ENCODE results near the gene RPP30. TPM values are rescaled to one million over a fixed set of nuclear protein-coding genes. Genes with fewer than 3 reads are reported as not detected.

Gene RPP30
- total RNA-seq, 1 donor, result 43.1 TPM

- Histone ChIP-seq H3K27me3 (ENCODE audit: insufficient read depth, low read length) (no peaks in the 10 kb centered on the region), H3K36me3 (ENCODE audit: insufficient read depth, low read length) (peaks cover 21% of the 10 kb centered on the region), H2AFZ (ENCODE audit: low read length) (no peak overlapping the region), H3K79me2 (ENCODE audit: insufficient read depth, low read length) (no peaks in the 10 kb centered on the region), H3K9me3 (ENCODE audit: low read depth, low read length) (no peaks in the 10 kb centered on the region), H3K27ac (ENCODE audit: low read depth, low read length) (no peak overlapping the region), H3K4me2 (ENCODE audit: insufficient read depth, low read length) (no peak overlapping the region), H4K20me1 (ENCODE audit: insufficient read depth, low read length) (no peaks in the 10 kb centered on the region), H3K4me1 (ENCODE audit: insufficient read depth, low read length) (peaks cover 11% of the 10 kb centered on the region), H3K4me3 (ENCODE audit: insufficient read depth, low read length) (no peak overlapping the region)
- TF ChIP-seq CTCF (IDR thresholded peaks at IDR 0.05; ENCODE audit: extremely low read depth, low read depth, low read length), result no peak
- no peak for DNase-seq (ENCODE audit: insufficient read length, low spot score, missing footprints)
Observed at GRCh38 chr10:90912854-90913479, 41.2 kb downstream of the RPP30 start.

- no peak overlapping the region for H2AFZ ChIP-seq (ENCODE audit: low read length)
- no peak for TF ChIP-seq CTCF (IDR thresholded peaks at IDR 0.05; ENCODE audit: extremely low read depth, low read depth, low read length)
- no peak overlapping the region for H3K4me2 ChIP-seq (ENCODE audit: insufficient read depth, low read length)
- no peak for DNase-seq (ENCODE audit: insufficient read length, low spot score, missing footprints)
- peaks cover 11% of the 10 kb centered on the region for H3K4me1 ChIP-seq (ENCODE audit: insufficient read depth, low read length)
- peaks cover 27% of the 10 kb centered on the region for H3K36me3 ChIP-seq (ENCODE audit: insufficient read depth, low read length)
- no peak overlapping the region for H3K4me3 ChIP-seq (ENCODE audit: insufficient read depth, low read length)
- H3K9me3 ChIP-seq (ENCODE audit: low read depth, low read length), result no peaks in the 10 kb centered on the region
- H4K20me1 ChIP-seq (ENCODE audit: insufficient read depth, low read length), result no peaks in the 10 kb centered on the region
- no peaks in the 10 kb centered on the region for H3K27me3 ChIP-seq (ENCODE audit: insufficient read depth, low read length)
- no peak overlapping the region for H3K27ac ChIP-seq (ENCODE audit: low read depth, low read length)
- H3K79me2 ChIP-seq (ENCODE audit: insufficient read depth, low read length), result no peaks in the 10 kb centered on the region
Observed at GRCh38 chr10:90913774-90914420, 42.1 kb downstream of the RPP30 start.

GRCh38 chr10:90914992-90915765, 43.4 kb downstream of the RPP30 start:
- Histone ChIP-seq H2AFZ (ENCODE audit: low read length) (no peak overlapping the region), H3K27me3 (ENCODE audit: insufficient read depth, low read length) (no peaks in the 10 kb centered on the region), H3K79me2 (ENCODE audit: insufficient read depth, low read length) (peaks cover 4% of the 10 kb centered on the region), H3K4me2 (ENCODE audit: insufficient read depth, low read length) (no peak overlapping the region), H3K27ac (ENCODE audit: low read depth, low read length) (no peak overlapping the region), H3K9me3 (ENCODE audit: low read depth, low read length) (no peaks in the 10 kb centered on the region), H3K36me3 (ENCODE audit: insufficient read depth, low read length) (peaks cover 27% of the 10 kb centered on the region), H4K20me1 (ENCODE audit: insufficient read depth, low read length) (no peaks in the 10 kb centered on the region), H3K4me1 (ENCODE audit: insufficient read depth, low read length) (peaks cover 17% of the 10 kb centered on the region), H3K4me3 (ENCODE audit: insufficient read depth, low read length) (no peak overlapping the region)
- DNase-seq (ENCODE audit: insufficient read length, low spot score, missing footprints), result no peak
- no peak for TF ChIP-seq CTCF (IDR thresholded peaks at IDR 0.05; ENCODE audit: extremely low read depth, low read depth, low read length)

GRCh38 chr10:90915766-90916075, 43.9 kb downstream of the RPP30 start:
- no peak overlapping the region for H3K27ac ChIP-seq (ENCODE audit: low read depth, low read length)
- H3K79me2 ChIP-seq (ENCODE audit: insufficient read depth, low read length), result peaks cover 6% of the 10 kb centered on the region
- no peak overlapping the region for H3K4me3 ChIP-seq (ENCODE audit: insufficient read depth, low read length)

More at GRCh38 chr10:90915766-90916075, 43.9 kb downstream of the RPP30 start:
- no peaks in the 10 kb centered on the region for H3K27me3 ChIP-seq (ENCODE audit: insufficient read depth, low read length)
- H3K36me3 ChIP-seq (ENCODE audit: insufficient read depth, low read length), result peaks cover 27% of the 10 kb centered on the region
- DNase-seq (ENCODE audit: insufficient read length, low spot score, missing footprints), result no peak
- peaks cover 23% of the 10 kb centered on the region for H3K4me1 ChIP-seq (ENCODE audit: insufficient read depth, low read length)
- H3K9me3 ChIP-seq (ENCODE audit: low read depth, low read length), result no peaks in the 10 kb centered on the region
- H4K20me1 ChIP-seq (ENCODE audit: insufficient read depth, low read length), result no peaks in the 10 kb centered on the region
- no peak overlapping the region for H2AFZ ChIP-seq (ENCODE audit: low read length)
- no peak for TF ChIP-seq CTCF (IDR thresholded peaks at IDR 0.05; ENCODE audit: extremely low read depth, low read depth, low read length)
- H3K4me2 ChIP-seq (ENCODE audit: insufficient read depth, low read length), result no peak overlapping the region
